Fibroblast of skin of right quadriceps (primary cell): ENCODE results near the gene RAP1A.
"Not testable (repeated sequence)": the region's sequence is repeated elsewhere in the genome, so short reads cannot be mapped to it uniquely, and the experiment has no call there.

Experiments used
- DNase-seq: peaks from one replicate; pipeline ENCODE4 v3.0.0-alpha.2; 2013

RAP1A gene

DNA sequence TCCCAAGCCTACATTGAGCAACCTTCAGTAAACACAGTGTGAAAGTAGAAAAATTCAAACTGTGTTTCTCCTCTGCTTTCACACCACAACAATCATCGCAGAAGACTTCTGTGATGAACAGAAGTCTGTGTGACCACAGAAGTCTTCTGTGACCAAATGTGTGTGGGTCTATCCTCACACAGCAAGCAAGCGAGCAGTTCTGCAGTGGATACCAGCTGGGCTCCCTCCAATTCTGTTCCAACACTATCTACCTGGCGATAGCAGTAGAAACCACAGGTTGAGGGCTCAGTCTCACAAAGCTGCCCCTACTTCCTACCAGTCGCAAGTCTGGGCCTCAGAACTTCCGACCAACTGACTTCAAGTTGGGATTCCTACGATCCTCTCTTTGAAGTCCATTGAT, 21.0 kb upstream of the RAP1A start:
- no peak for DNase-seq

DNA sequence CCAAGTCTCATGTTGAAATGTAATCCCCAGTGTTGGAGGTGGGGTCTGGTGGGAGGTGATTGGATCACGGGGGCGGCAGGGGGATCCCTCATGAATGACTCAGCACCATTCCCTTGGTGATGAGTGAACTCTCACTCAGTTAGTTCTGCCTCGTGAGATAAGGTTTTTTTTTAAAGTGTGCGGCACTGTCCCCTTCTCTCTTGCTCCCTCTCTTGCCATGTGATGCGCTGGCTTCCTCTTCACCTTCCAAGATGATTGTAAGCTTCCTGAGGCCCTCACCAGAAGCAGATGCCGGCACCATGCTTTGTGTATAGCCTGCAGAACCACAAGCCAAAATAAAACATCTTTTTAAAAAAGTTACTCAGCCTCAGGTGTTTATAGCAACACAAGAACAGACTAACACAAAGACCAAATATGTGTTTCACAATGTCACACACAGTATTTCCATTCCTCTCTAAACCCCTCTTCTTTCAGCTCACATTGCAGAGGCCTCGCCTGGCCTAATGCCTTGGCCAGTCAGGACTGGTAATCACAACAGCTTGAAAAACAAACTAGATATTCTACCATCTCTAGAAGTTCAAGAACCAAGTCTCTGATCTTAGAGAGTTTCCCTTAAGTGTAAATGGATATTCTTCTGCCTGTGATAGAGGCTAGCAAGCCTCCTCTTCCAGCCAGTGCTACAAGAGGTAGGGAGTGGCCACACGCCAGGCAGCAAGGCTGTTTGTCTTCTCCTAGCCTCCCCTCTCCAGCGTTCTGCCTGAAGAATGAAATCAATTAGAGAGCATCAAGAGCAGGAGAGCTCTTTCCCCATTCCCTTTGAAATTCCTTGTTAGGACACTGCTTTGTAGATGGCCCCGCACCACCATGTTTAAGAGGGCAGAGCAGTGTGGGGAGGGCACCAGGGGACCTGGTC, 19.6 kb upstream of the RAP1A start:
- DNase-seq, result no peak

DNA sequence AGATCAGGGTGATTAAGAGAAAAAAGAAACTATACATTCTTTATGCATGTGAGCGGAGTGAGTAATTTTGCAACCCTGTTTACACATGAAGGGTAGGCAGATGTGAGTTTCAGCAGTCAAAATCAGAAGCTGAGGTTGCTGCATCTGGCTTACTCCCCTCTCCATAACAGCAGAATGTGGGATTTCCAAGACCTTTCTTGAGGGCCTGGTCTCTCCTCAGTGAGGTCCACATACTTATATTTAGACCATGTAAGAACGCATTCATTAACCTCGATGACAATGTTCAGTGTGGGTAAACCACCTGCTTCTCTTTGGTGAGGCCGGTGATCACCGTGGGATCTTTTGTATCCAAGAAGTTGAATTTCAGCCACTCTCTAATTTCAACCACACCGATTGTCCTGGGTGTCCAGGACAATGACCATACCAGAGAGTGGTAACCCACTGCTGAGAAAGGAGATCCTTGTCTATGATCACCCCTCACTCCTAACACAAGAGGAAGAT, 18.7 kb upstream of the RAP1A start:
- no peak for DNase-seq

DNA sequence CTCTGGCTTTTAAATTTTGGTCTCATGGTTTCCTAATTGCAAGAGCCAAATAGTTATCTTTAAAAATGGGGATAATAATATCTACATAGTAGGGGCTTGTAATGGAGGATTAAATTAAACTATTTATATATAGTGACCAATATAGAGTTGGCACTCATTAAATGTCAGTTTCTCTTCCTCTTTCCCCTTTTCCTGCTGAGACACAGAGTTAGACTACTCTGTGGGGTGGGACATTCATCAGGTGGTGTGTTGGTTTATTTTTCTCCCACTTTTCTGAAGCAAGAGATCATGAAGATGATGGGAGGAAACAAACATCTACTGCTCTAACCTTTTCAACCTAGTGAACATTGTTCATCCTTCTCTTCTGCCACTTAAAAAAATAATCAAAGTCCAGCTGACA, 17.3 kb upstream of the RAP1A start:
- DNase-seq, result no peak

DNA sequence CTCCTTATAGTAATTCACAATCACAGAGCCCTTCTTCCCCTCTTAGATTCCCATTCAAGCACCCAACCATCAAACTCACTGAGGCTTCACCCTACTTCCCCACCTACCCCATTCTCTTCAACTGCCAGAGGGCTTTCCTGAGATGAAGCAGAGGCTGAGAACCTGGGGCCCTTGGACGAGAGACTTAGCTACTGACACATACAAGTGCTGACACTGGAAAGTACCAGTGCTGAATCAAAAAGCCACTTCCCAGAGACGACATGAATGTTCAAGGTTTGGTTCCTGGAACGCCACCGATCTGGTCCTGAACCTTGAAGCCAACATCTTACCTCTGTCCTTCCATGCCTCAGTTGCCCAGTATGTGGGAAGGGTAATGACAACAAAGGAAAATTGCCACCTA, 16.6 kb upstream of the RAP1A start:
- DNase-seq, result no peak

DNA sequence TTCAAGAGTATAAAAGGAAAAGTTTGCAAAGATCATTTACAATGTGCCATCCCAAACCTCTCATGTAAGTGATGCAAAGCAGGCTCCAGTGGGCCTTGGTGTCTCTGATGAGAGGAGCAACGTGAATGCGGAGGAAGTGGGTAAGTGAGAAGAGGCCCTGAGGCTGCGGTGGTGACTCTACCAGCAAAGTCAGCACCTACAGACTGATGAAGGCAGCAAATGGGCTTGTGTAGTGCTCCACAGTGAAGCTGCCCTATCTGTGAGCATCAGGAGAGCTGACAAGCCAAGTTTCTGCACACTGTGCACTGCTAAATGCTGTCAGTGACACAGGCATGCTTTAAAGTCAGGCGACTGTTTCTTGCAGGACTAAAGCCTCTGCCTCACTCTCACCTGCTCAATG, 15.6 kb upstream of the RAP1A start:
- no peak for DNase-seq

DNA sequence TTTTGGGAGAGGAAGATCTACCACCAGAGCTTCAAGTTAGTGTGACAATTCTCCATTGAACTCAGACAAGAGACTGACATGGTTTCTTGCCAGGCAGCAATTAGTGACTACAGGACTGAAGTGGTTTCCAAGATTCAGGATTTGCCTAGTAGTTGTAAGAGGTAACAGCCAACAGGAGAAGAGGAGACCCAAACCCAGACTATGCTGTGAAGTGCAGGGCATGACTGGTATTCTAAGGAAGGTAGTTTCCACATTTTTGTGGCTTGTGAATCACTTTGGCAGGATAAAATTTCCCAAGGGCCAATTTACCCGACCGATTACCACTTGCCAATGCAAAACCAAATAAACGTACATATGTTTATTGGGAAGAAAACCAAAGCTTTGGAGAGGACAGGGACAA, 14.7 kb upstream of the RAP1A start:
- peak; percentile 73 for DNase-seq

DNA sequence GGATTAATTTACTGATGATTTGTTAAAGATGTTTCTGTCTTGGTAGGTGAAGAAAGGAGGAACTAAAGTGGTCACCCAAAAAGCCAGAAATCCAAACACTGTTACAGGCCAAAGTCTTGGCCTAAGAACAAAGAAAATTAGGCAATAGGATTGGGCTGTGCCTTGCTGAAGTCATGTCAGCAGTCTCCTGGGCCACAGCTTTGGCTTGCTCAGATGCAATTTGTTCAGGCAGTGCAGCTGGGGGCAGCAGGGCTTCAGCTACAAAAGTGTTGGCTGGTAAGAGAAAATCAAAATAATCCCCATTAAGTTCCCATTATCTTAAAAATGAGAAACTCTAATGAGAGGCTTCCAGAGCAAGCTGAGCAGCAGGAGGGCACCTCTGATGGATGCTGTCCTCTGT, 14.0 kb upstream of the RAP1A start:
- DNase-seq, result peak; percentile 50

DNA sequence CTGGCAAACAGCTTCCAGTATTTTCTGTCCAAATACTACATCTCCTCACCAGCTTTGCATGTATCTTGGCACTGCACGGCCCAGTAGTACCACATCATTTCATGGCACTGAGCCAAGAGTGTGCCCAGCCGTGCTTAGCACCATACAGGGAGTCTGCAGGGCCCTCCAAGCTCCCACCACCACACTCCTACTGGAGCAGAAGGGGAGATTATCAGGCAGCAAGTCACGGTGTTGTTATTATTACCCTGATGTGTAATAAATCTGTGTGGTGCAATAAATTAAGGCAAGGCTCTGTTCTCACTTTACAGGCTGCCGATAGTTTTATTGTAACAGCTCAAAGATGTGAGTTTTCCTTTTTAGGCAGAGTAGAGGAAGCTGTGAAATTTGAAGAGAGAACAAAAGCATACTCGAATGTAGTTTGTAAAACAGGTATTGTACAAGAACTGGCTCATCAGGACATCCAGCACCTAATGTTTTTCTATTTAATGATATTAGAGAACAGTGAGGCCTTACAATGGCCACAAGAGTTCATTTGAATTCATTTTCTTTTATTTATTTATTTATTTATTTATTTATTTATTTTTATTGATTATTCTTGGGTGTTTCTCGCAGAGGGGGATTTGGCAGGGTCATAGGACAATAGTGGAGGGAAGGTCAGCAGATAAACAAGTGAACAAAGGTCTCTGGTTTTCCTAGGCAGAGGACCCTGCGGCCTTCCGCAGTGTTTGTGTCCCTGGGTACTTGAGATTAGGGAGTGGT, 13.0 kb upstream of the RAP1A start:
- peak; percentile 14 for DNase-seq

DNA sequence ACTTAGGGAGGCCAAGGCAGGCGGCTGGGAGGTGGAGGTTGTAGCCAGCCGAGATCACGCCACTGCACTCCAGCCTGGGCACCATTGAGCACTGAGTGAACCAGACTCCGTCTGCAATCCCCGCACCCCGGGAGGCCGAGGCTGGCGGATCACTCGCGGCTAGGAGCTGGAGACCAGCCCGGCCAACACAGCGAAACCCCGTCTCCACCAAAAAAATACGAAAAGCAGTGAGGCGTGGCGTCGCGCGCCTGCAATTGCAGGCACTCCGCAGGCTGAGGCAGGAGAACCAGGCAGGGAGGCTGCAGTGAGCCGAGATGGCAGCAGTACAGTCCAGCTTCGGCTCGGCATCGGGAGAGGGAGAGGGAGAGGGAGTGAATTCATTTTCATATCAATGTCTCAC, 11.1 kb upstream of the RAP1A start:
- DNase-seq, result not testable (repeated sequence)

DNA sequence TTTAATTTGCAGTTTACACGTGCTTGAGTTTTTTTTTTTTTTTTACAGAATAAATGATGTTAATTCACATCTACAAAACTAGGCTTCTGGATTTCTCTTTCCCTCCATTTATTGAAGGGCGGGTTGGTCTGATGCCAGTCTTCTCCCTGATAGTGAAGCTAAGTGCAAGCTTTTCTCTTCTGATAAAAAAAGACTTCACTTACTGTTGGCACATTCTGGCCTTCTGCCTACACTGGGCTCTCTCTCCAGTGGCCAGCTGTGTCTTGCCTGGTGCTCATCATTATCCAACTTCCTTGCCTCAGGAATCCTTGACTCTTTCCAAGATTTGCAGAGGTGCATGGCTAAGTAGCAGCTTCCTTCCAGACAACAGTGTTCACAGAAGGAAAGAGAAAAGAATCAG, 7.6 kb upstream of the RAP1A start:
- no peak for DNase-seq

DNA sequence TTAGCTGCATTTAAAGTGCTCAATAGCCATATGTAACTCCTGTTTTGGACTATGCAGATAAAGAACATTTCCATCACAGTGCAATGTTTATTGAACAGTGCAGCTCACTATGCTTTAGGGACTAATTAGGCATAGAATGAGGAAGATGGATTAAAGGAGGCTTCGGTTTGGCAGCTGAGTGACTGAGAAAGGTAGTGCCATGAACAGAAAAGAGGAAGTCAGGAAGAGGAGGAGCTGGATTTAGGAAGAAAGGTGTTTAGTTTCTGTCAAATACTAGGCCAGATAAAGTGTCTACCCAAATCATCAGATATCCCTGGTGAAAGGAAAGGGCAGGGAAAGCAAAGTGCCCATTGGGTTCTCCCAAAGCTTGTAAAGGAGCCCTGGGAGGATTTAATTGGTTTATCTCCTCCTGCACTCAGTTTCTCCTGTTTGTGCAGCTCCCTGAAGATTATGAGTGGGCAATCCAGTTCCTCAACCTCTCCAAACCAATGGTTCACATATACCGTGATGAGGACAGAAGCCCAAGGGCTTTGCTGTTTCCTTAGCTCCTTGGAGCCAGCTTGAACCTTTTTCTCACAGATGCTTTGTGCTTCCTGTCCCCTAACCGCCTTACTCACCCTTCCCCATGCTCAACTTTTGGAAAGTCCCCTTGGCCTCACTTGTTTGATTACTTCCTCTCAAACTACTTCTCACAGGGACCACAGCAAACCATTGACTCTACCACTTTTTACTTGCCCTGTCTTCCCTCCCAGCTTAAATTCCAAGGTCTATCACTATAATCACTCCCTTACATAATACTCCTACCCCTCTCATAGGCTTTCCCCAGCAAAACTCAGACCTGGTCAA, 3.5 kb upstream of the RAP1A start:
- no peak for DNase-seq

DNA sequence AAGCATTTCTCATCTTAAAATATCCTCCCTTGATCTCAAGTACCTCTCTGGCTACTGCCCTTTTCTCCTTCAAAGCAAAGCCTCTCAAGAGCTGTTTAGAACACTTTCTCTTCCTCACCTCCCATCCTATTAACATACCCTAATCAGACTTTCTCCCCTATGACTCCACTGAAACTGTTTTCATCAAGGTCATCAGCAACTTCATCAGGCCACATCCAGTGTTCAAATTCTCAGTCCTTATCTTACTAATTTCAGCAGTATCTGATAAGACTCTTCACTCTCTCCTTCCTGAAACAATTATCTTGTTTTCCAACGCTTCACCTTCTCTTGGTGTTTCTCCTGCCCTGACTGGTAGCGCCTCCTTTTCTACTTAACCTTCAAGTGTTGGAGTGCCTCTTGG, 1.5 kb upstream of the RAP1A start:
- DNase-seq, result no peak

DNA sequence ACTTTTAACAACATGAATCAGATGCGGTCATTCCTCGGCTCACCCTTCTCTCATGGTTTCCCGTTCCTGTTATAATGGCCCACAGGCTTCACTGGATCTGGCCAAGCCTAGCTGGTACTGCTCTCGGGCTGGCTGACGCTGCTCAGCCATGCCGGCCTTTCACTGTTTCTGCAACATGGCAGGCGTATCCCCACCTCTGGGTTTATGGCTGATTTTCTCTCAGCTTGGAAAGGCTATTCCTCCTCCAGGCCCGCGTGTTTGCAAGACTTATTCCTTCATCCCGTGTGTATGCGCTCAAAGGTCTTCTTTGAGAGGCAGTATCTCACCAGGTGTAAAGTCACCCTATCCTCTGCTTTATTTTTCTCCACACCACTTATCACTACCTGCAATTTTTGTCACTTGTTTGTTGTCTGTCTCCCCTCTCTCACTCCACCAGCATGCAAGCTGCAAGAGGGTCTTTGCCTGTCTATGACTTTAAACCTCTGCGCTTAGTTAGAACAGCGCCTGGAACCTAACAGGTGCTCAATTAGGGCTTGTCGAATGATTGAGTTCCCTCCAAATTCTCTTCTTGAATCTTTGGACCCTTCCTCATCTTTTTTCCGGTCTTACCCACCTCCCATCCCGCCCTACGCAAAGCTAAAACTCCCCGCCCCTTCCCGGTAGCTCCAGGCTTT, 491 bp upstream of the RAP1A start:
- DNase-seq, result no peak

DNA sequence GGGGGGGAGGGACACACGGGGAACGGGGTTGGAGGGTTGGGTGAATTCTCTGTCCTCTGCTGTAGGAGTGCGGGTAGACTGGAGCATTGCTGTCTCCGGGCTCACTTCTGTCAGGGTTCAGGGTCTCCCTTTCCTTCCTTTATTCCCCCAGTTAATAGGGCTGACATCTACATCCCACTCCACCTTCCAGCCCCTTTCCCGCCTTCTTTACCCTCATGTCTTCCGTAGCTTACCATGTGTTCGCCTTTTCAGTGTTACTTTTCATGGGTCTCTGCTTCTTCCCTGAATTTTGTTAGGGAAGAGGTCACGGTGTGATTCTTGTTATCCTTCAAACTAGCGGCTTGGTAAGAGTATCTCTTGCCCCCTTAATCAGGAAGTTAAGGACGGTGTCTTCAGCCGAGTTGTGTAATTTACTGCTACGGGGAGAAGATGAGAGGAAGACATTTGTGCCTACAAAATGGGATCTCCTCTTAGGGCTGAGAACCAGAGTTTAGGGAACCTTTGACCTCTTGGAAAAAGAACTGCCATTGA, 917 bp downstream of the RAP1A start:
- no peak for DNase-seq

DNA sequence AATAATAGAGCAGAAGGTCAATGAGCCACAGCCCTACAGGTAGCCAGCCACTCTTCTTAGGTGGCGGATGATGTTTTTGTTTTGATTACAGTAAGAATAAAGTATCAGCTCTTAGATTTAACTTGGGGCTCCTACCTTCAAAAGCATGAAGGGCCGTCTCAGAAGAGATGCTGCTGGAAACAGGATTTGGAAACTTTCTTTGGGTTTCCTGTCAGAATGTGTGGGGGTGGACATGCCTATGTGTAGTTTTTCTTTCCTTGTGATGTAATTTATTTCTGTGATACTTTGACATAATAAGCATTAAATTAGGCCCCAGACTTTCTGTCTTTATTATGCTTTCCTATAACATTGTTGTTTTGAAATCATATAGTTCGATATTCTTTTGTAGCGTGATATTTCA, 1.5 kb downstream of the RAP1A start:
- no peak for DNase-seq

DNA sequence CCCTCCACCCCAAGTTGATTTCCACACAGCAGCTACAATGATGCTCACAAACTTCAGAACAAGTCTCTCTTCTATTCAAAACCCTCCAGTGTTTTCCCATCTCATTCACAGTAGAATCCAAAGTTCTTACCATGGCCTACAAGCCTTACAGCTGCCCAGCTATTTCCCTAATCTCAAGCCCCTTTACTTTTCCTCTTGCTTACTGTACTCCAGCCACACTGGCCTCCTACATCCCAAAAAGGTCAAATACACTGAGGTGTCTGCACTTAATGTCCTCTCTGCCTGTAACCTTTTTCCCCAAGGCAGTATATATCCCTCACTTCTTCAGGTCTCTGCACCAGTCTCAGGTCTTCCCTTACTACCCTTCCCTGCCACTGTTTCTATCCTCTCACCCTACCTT, 2.6 kb downstream of the RAP1A start:
- no peak for DNase-seq

DNA sequence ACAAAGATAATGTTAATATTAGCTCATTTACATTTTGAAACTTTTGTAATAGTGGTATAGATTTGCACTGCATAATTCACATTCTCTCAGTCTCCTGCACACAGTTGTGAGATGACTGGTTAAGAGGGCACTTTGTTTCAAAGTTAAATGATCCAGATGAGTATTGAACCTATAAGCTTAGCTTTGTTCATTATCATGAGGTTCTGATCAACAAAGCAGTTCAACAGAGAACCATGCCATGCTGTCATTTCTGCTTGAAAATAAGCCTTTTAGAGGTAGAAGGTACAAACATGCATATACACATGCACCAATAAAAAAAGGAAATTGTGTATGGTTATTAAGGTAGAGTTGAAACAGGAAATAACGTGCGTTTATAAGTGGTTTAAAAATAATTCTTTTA, 4.8 kb downstream of the RAP1A start:
- no peak for DNase-seq

DNA sequence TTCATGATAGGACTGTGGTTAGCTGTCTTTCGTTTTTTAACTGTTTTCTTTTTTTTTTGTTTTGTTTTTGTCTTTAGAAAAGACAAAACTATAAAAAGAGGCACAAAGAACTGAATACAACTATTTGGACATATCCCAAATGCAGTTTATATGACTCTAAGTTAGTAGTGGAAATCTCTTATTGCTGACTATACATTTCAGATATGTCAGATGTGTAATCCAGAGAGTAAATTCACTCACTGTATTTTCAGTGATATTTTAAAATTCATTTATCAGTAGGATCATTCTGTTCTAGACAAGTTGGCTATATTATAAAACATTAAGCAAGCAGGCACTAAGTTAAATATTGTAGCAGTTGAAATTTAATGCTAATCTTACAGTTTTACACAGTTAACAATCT, 5.7 kb downstream of the RAP1A start:
- no peak for DNase-seq

DNA sequence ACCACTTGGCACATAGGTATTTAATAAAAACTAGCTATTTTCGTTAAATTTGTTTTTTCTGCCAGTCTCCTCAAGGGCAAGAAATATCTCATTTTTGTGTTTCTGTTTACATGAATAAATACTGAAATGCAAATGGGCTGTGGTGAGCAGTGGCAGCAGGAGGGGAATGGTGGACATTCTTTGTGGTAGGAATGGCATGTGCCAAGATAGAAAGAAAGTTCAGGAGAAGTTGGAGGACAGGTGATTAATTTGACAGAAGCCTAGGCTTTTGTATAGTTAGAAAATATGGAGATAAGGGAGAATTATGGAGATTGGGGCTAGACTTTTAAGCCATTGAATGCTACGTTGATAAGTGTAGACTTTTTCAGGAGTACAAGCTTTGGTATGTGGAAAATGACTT, 8.6 kb downstream of the RAP1A start:
- DNase-seq, result no peak

DNA sequence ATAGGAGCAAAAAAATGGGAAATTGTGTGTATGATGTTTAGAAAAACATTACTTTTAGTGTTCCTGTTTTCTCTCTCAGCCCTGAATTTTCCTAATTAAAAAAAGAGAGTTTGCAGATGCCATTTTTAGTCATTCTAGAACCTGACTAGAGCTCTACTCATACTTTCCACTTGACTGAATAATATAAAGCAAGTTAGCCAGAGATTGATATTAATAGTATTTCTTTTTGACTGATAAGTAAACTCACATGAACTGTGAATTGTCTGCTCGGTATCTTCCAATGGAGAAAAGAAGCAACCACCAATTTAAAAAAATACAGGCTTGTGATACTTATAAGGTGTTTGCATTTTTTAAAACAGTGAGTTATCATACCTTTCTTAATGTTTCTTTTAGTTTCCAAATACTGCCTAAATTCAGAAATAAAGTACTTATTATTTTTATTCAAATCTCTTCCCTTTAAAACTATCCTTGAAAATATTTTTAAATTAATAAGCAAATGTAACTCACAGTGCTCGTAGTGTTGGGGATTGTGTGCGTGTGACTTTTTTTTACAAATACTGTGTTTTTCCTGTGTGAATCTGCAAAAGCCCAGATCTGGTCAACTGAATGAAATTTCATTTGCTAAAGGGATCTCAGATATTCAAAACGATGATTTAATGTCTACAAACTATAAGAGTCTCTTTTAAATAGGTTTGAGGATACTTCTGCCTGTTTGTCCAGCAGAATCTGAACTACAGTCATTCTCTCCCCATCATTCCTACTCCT, 9.8 kb downstream of the RAP1A start:
- DNase-seq, result no peak

DNA sequence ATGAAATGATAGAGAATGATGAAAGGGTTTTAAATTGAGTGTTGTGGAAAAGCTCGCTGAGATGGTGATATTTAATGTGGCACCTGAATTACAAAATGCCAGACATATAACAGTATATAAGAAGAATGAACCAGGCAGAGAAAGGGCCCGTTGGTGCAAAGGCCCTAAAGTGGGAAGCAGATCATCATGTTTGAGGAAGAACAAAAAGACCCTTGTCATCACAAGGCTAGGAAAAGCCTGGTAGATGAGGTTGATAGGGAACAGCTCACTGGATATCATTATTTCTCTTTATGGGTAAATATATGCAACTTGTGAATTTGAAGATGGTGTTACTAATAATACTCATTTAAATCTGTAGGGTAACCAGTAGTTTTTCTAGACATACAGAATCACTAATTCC, 11.0 kb downstream of the RAP1A start:
- no peak for DNase-seq
